Measurements from ENCODE around the gene PRPF6. TPM values are rescaled to one million over a fixed set of nuclear protein-coding genes. Genes with fewer than 3 reads are reported as not detected.

Gene PRPF6
- polyA plus RNA-seq, 3 donors = 29.1 to 47.7 (median 34.5) TPM

GRCh38 chr20:64074963-64075362 is 94.0 kb downstream of the PRPF6 start:
- Mint-ChIP-seq H3K4me1 (peaks cover 29% of the 10 kb centered on the region), H3K36me3 (peaks cover 32 to 51% of the 10 kb centered on the region in 2 donors), H3K4me3 (no peak overlapping the region), H3K27me3 (ENCODE audit: low read depth in 3 of 3) (no peaks in the 10 kb centered on the region), H3K9me3 (no peaks in the 10 kb centered on the region), H3K27ac (peak overlapping the region in 1 of 7 donors; percentile 36)
- Histone ChIP-seq H3K9ac (ENCODE audit: insufficient read depth, low read length, poor library complexity, severe bottlenecking) (no peak overlapping the region), H3K9me3 (replicated peaks in 1 of 2; ENCODE audit: control insufficient read depth in 1 of 2, insufficient read depth in 1 of 2, low read length in 2 of 2) (no peaks in the 10 kb centered on the region), H3K27ac (ENCODE audit: low read depth in 1 of 2, low read length in 2 of 2) (peak overlapping the region; percentile 2 to 48), H4K20me1 (ENCODE audit: insufficient read depth, low read length) (peaks cover 95% of the 10 kb centered on the region), H3K36me3 (replicated peaks in 1 of 2; ENCODE audit: control insufficient read depth in 1 of 2, insufficient read depth in 2 of 2, low read length in 2 of 2) (peaks cover 43 to 46% of the 10 kb centered on the region in 2 donors), H3K4me2 (replicated peaks; ENCODE audit: extremely low read depth, low read length, poor library complexity, severe bottlenecking) (peak overlapping the region; percentile 44), H2AFZ (ENCODE audit: insufficient read depth, low read depth, low read length, poor library complexity, severe bottlenecking) (no peak overlapping the region), H3K4me3 (replicated peaks in 1 of 3; ENCODE audit: low read depth in 2 of 3, low read length in 3 of 3) (no peak overlapping the region), H3K27me3 (ENCODE audit: control insufficient read depth in 2 of 2, insufficient read depth in 2 of 2, low read length in 2 of 2) (no peaks in the 10 kb centered on the region), H3K79me2 (ENCODE audit: insufficient read depth, low read length) (peaks cover 60% of the 10 kb centered on the region), H3K4me1 (ENCODE audit: control insufficient read depth in 1 of 2, insufficient read depth in 2 of 2, low read length in 2 of 2) (peaks cover 21 to 45% of the 10 kb centered on the region in 2 donors)
- WGBS (ENCODE audit: insufficient coverage) = 94% methylated on average over 8 of the region's 8 CpGs
- intact Hi-C loops (cut with micrococcal nuclease) = no loop called here
- DNase-seq = no peak
- no peak for TF ChIP-seq CTCF (IDR thresholded peaks at IDR 0.05)

- H3K4me1 Mint-ChIP-seq = peaks cover 34% of the 10 kb centered on the region
- Histone ChIP-seq H3K4me3 (replicated peaks in 1 of 3; ENCODE audit: low read depth in 2 of 3, low read length in 3 of 3) (no peak overlapping the region), H2AFZ (ENCODE audit: insufficient read depth, low read depth, low read length, poor library complexity, severe bottlenecking) (no peak overlapping the region), H3K79me2 (ENCODE audit: insufficient read depth, low read length) (peaks cover 66% of the 10 kb centered on the region), H3K4me1 (ENCODE audit: control insufficient read depth in 1 of 2, insufficient read depth in 2 of 2, low read length in 2 of 2) (peaks cover 22 to 47% of the 10 kb centered on the region in 2 donors), H3K9ac (ENCODE audit: insufficient read depth, low read length, poor library complexity, severe bottlenecking) (no peak overlapping the region), H4K20me1 (ENCODE audit: insufficient read depth, low read length) (peaks cover 94% of the 10 kb centered on the region), H3K27ac (ENCODE audit: low read depth in 1 of 2, low read length in 2 of 2) (peak overlapping the region; percentile 2 to 48), H3K27me3 (ENCODE audit: control insufficient read depth in 2 of 2, insufficient read depth in 2 of 2, low read length in 2 of 2) (no peaks in the 10 kb centered on the region), H3K36me3 (replicated peaks in 1 of 2; ENCODE audit: control insufficient read depth in 1 of 2, insufficient read depth in 2 of 2, low read length in 2 of 2) (peaks cover 43 to 46% of the 10 kb centered on the region in 2 donors), H3K4me2 (replicated peaks; ENCODE audit: extremely low read depth, low read length, poor library complexity, severe bottlenecking) (peak overlapping the region; percentile 44), H3K9me3 (replicated peaks in 1 of 2; ENCODE audit: control insufficient read depth in 1 of 2, insufficient read depth in 1 of 2, low read length in 2 of 2) (no peaks in the 10 kb centered on the region)
- no peak for DNase-seq
- 76% methylated on average over 7 of the region's 12 CpGs for WGBS (ENCODE audit: insufficient coverage)
- H3K27ac Mint-ChIP-seq = peak overlapping the region in 5 of 7 donors; percentile 50 to 82 (median 70)
- peaks cover 32 to 51% of the 10 kb centered on the region in 2 donors for H3K36me3 Mint-ChIP-seq
- no peaks in the 10 kb centered on the region for H3K9me3 Mint-ChIP-seq
- intact Hi-C loops (cut with micrococcal nuclease) = no loop called here
- no peak for TF ChIP-seq CTCF (IDR thresholded peaks at IDR 0.05)
- H3K4me3 Mint-ChIP-seq = peak overlapping the region; percentile 6 to 97
- peaks cover 0 to 3% (median 0%) of the 10 kb centered on the region in 3 donors for H3K27me3 Mint-ChIP-seq (ENCODE audit: low read depth in 3 of 3)
Measured at GRCh38 chr20:64075556-64075955, 94.6 kb downstream of the PRPF6 start.

All from CD14-positive monocyte (primary cell).